Pancreas (tissue), 10 donors: ENCODE results near the gene TMOD1. TPM values are rescaled to one million over a fixed set of nuclear protein-coding genes. Genes with fewer than 3 reads are reported as not detected.

ENCODE experiments used
- ATAC-seq, 4 donors: fragments of 200-7000 bp; cut with Tn5 transposase; one replicate each; pipeline versions ENCODE4 v1.8.0 to v1.9.1; 2020; ENCODE audit warnings: mild to moderate bottlenecking in 4 of 4, moderate library complexity in 4 of 4
- DNase-seq, 6 donors: peaks; one replicate each; pipeline ENCODE4 v3.0.0-alpha.2; 2020
- FAIRE-seq: peaks from 2 replicates; lab custom pipeline; 2012; peaks lifted over from hg19 to GRCh38; lab: Jason Lieb, UNC
- H3K27ac ChIP-seq, 4 donors: fragments of 200-600 bp; sonication (generic); 1 replicate in 3 of 4; 2 replicates in 1 of 4; pipeline versions ENCODE4 v1.5.0 to v1.8.0; 2020
- H3K27me3 ChIP-seq, 4 donors: fragments of 200-600 bp; one replicate each; pipeline ENCODE4 v1.8.0; 2021
- H3K36me3 ChIP-seq, 3 donors: fragments of 200-600 bp; sonication (generic) in 1 of 3; one replicate each; pipeline versions ENCODE4 v1.5.0 to v1.8.0; 2020 to 2021
- H3K4me1 ChIP-seq, 3 donors: fragments of 200-600 bp; one replicate each; pipeline ENCODE4 v1.8.0; 2021
- H3K4me3 ChIP-seq, 4 donors: fragments of 200-600 bp; sonication (generic) in 2 of 4; one replicate each; pipeline versions ENCODE4 v1.5.0 to v1.8.0; 2020 to 2021
- H3K9me3 ChIP-seq, 4 donors: fragments of 200-600 bp; one replicate each; pipeline ENCODE4 v1.8.0; 2021
- CTCF ChIP-seq, 4 donors: fragments of 200-600 bp; sonication (generic) in 3 of 4; IDR thresholded peaks; one replicate each; pipeline versions ENCODE4 v1.5.0 to v1.8.0; 2021; ENCODE audit warnings: antibody characterized with exemption in 4 of 4
- WGBS, 2 donors: extraction: QIAGEN DNeasy Blood & Tissue Kit; methylation state at CpG; one replicate each; pipeline ENCODE4 v1.1.7; 2013; 5-methylcytosine and 5-hydroxymethylcytosine counted together
- intact Hi-C, 3 donors: fragments of 100-400 bp; cut with DNase I; formaldehyde crosslinking; loops; one replicate each; pipeline versions ENCODE4 v1.11.1 to v1.14.2; 2022
- polyA plus RNA-seq, 2 donors: library from polyadenylated mRNA; stranded (reverse); fragments of 200-250 nt; gene quantifications; one replicate each; pipeline ENCODE4 v1.2.3, GENCODE V29; 2013
- total RNA-seq, 6 donors: library from RNA; stranded (reverse); fragmentation: NEBNext Ultra II Directional in 4 of 6; extraction: Animal tissue kit (Norgen Biotek cat#: 25700) in 4 of 6; gene quantifications; one replicate each; pipeline versions ENCODE4 v1.2.1 to v1.2.4, GENCODE V29; 2021 to 2023
- donor health status: healthy with polysubstance abuse.
- donor health status: DM: no; HTN: no; CAD: no; lungs with moderate emphysema.
- donor health status: DM: no; HTN: no; CAD: no.
- donor health status: control.
- donor health status: control.
- donor health status: Bipolar disorder and iron deficiency.
- donor health status: DM: yes; HTN: yes; CAD: no.
- donor health status: DM: no; HTN: no; CAD: no.
- donor health status: DM: no; HTN: no; CAD: no.
- donor health status: DM: yes; HTN: yes; CAD: no.

The TMOD1 gene
- total and polyA plus RNA-seq, 8 donors: 8.4 to 28.7 (median 12.3) TPM

- intact Hi-C loops: no loop called here
- no peaks in the 10 kb centered on the region for H3K9me3 ChIP-seq
- ATAC-seq (no peak), FAIRE-seq (no peak), DNase-seq (no peak)
- H3K36me3 ChIP-seq: peaks cover 4 to 49% (median 10%) of the 10 kb centered on the region in 3 donors
- WGBS, 2 donors: 85 to 88% methylated on average over 5 of the region's 5 CpGs
- H3K4me1 ChIP-seq: no peaks in the 10 kb centered on the region
- TF ChIP-seq CTCF (IDR thresholded peaks at IDR 0.05): no peak
- H3K4me3 ChIP-seq: no peak overlapping the region
- H3K27me3 ChIP-seq: no peaks in the 10 kb centered on the region
- H3K27ac ChIP-seq: no peak overlapping the region
Measured at GRCh38 chr9:97647996-97648395, 146.5 kb downstream of the TMOD1 start.

Other genes starting within 250 kb of the TMOD1 start
- 1 to 10 TPM; 2.0 to 4.3 (median 3.1) TPM for gene CCDC180, start 194.0 kb upstream of the TMOD1 start, total RNA-seq
- gene CCDC180, start 194.0 kb upstream of the TMOD1 start, polyA plus RNA-seq: 1 to 10 TPM; 7.1 to 7.2 TPM
- gene TDRD7, start 89.6 kb upstream of the TMOD1 start, total RNA-seq: 1 to 10 TPM; 3.9 to 9.5 (median 4.7) TPM
- gene TDRD7, start 89.6 kb upstream of the TMOD1 start, polyA plus RNA-seq: 1 to 10 TPM; 3.4 to 6.4 TPM
- gene TSTD2, start 131.7 kb downstream of the TMOD1 start, total RNA-seq: 10 to 100 TPM in 2 of 6 donors, 1 to 10 TPM in 4; 7.8 to 12.7 (median 9.2) TPM
- gene TSTD2, start 131.7 kb downstream of the TMOD1 start, polyA plus RNA-seq: 10 to 100 TPM; 10.3 to 16.8 TPM
- gene NCBP1, start 132.2 kb downstream of the TMOD1 start, total RNA-seq: 10 to 100 TPM; 10.7 to 17.4 (median 11.7) TPM
- gene NCBP1, start 132.2 kb downstream of the TMOD1 start, polyA plus RNA-seq: 1 to 10 TPM; 4.6 to 7.5 TPM
- gene XPA, start 195.7 kb downstream of the TMOD1 start, total RNA-seq: 1 to 10 TPM; 4.9 to 7.6 (median 6.2) TPM
- gene XPA, start 195.7 kb downstream of the TMOD1 start, polyA plus RNA-seq: 10 to 100 TPM in 1 of 2 donors, 1 to 10 TPM in 1; 7.9 to 12.6 TPM